ENCODE measurements around the gene BTG3.

DNA sequence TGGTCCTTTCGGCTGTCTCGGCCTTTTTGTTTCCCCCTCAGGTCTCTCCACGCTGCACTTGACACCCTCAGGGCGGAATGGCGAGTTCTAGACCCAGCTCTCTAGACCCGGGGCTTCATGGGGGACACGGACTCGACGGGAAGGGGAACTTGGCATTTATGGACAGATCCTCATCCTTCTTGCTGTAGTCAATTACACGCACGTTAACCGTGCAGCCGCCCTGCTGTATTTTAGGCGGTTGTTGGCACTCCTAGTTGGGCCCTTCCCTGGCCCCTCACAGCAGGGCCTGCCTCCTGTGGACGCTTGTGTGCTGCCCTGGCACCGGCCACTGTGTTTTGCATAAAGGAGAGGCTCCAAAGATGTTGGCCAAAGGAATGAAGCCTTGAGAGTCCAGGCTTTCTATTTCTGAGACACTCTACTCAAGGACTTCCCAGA is 558 bp upstream of the BTG3 start:
- TF ChIP-seq CEBPB (IDR thresholded peaks at IDR 0.05), result no peak
- TF ChIP-seq TAF1 (IDR thresholded peaks at IDR 0.05; ENCODE audit: low read depth), result no peak
- TF ChIP-seq CREB1 (IDR thresholded peaks at IDR 0.05; ENCODE audit: low read depth), result no peak
- no peak for TF ChIP-seq RAD21 (IDR thresholded peaks at IDR 0.05; ENCODE audit: low read depth)
- TF ChIP-seq EP300 (IDR thresholded peaks at IDR 0.05; ENCODE audit: borderline replicate concordance), result no peak
